Activated CD4-positive, alpha-beta T cell treated with anti-CD3 and anti-CD28 coated beads for 4 hours (primary cell): Measurements from ENCODE around the gene NTRK2.
"Not testable (repeated sequence)": the region's sequence is repeated elsewhere in the genome, so short reads cannot be mapped to it uniquely, and the experiment has no call there.

Source experiments
- DNase-seq, 2 donors: peaks; one replicate each; pipeline ENCODE4 v3.0.0-alpha.2; 2020

NTRK2 gene

DNA sequence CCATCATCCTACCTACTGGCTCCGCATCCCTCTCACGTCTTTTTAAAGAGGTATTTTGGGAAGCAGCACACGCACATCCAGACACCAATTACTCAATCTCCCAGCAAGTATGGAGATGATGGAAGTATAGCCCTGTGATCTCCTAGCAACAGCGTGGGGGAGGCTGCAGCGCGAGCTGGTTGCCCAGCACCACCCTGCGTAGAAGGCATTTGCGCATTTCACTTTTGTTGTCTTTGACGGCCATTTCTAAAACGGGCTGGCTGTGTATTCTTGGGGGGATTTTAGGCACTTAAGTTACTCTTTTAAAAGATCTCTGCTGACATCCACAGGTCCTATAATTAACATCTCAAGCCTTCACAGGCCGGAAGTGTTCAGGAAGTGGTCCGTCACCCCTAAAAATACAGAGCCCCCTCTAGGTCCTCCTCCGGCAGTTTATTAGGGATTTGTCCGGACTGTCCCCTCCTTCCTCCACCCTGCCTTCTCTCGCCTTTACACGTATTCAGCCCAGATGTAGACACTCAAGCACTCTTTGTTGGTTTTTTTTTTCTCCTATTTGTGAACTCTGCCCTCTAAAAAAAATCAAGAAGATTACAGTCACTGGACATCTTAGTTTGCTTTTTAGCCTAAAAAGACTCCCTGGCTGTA lies 371.4 kb downstream of the NTRK2 start:
- no peak for DNase-seq

DNA sequence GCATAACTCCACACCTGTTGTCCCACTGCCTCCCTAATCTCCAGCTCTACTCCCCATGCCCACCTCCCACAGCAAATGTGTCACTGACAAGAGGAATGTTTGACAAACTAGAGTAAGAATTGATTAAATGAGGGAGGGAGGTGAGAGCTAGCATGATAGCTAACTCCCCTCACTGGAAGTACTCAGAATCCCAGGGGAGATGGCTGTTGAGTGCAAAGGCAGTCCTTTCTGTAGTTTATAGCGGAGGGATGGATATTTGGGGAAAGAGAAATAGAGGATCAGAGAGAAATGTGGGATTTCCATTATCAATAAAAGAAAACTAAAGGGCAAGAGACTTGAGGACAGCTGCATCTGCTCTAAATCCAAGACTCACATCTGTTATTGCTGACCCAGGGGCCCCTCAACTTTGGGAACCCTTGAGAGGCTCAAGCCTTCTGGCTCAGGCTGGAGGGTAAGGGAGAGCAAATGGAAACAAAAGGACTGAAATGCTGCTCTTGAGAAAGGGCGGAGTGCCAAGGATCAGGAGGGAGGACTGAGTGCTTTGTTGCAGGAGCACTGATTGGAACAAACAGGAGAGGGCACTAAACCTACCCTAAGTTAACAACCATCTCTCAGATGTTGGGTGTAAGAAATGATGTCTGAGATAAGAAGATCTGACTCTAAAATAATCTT lies 372.1 kb downstream of the NTRK2 start:
- no peak for DNase-seq

DNA sequence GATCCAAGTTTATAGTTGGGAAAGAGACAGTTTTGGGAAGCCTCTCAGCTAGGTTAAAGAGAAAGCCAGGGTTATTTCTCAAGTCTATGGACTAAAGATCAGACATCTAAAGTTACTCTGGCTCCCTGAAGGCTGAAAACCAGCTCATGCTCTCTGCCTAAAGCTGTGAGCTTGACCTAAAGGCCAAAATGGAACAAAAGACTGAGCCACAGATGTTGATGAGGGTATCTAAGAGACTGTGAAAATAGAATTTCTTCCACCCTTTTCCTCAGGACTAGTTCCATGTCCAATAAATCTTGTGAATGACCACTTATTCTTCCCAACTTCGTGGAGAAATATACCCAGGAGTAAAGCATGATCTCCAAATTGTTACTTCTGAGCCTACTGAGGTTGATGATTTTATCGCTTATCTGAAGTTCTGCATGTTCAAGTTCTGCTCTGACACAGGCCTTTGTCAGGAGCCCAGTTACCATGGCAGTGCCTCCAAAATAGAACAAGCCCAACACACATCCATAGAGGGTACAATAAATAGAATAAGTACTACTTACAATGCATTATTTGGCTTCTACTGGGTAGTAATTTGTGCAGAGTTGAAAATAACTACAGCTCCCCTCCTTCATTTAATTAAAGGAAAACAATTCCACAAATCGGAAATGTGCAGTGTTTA lies 373.6 kb downstream of the NTRK2 start:
- DNase-seq: no peak

DNA sequence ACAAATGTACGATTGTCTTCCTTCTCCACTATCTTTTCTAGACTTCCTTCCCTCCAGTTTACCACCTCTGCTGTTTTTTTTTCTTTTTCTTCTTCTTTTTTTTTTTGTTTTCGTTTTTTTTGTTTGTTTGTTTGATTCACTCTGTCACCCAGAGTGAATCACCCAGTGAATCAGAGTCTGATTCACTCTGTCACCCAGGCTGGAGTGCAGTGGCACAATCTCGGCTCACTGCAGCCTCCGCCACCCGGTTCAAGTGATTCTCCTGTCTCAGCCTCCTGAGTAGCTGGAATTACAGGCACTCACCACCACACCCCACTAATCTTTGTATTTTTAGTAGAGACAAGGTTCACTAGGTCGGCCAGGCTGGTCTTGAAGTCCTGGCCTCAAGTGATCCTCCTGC lies 375.7 kb downstream of the NTRK2 start:
- no peak for DNase-seq

DNA sequence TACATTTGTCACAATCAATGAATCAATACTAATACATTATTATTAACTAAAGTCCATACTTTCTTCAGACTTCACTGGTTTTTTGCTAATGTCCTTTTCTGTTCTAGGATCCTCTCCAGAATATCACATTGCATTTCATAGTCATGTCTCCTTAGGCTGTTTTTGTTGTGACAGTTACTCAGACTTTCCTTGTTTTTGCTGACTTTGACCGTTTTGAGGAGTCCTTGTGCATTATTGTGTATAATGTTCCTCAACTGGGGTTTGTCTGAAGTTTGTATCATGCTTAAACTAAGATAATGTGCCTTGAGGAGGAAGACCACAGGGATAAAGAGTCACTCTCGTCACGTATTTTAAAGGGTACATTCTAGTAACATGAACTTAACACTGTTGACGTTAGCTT lies 376.9 kb downstream of the NTRK2 start:
- DNase-seq: no peak

DNA sequence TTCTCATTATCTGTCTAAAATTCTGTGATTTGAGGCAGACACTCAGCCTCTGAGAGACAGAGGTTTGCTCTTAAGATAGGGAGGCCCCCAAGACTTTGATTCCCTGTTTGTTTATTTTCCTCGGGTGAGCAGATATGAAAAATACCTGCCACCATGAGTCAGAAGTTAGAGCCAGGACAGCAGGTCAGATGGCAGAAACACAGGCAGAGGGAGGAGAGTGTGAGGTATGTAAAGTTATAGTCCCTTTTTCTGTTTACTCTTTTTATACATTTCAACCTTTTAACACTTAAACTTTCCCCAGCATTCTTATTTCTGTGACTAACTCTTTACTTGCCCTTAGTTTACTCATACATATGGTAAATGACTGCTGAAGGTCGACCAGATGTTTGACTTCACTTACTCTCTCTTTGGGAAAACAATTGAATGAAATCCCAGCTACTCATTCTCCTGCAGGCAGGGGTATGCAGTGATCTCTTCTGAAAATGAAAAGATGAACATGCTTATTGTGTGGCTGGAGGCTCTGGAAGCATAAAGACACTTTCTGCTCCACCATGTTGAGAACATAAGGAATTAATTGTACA lies 383.8 kb downstream of the NTRK2 start:
- no peak for DNase-seq

DNA sequence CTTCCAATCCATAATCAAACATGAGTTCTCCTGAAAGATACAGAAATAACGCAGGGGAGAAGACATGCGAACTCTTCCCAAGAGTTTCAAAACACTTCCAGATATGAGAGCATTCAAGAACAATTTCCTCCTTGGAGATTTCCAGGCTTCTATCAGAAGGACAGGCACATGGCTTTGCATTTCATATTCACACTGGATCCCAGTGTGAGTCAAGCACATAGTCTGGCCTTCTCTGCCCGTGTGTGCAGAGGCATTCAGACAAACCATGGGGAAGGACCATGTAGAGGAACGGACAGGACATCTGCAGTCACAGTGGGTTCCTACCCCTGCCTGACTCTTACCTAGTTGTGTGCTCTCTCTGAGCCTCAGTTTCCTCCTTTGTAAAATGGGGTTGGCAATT lies 384.5 kb downstream of the NTRK2 start:
- no peak for DNase-seq

DNA sequence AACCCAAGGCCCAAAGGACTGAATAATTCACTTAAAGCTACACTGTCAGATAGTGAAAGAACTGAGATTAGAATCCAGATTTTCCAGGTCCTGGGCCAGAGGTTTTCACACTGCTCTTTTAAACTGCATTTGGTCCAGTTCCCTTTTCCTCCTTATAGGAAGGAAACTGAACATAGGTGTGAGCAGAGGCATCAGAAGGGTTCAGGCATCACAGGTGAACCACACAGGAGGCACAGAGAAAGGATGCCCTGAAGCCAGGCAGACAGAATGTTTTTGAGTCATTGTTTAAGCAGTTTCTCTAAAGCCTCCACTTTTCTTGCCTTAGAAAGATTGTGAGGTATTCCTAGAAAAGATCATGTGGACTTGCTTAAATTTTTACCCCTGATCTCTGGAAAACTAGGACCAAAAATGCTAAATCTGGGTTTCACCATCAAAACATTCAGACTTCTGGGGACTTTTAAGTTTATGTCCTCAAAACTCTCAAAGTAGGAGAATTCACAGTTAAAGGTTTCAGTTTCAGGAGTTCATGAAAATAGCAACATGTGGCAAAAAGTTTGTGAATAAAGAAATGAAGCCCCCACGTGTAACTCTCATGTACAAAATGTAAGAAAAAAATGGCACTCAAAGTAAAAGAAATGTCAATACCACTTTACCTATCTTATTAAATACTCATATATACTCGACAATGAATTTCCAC lies 386.1 kb downstream of the NTRK2 start:
- no peak for DNase-seq

DNA sequence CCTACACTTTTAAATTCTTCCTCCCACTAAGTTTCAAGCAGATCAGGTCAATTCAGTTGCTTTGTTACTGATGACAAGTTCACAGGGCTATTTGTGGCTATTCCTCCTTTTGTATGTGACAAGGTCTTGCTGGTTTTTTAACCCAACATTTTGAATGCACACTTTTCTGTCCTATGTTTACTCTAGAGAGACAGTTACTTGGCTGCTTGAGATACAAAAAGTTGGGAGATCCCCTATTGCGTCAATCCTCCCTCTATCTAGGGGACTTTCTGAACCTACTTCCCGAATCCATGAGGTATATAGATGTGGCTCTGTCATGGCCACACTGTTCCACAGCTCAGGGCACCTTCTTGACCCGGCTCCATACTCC lies 386.7 kb downstream of the NTRK2 start:
- DNase-seq: no peak

DNA sequence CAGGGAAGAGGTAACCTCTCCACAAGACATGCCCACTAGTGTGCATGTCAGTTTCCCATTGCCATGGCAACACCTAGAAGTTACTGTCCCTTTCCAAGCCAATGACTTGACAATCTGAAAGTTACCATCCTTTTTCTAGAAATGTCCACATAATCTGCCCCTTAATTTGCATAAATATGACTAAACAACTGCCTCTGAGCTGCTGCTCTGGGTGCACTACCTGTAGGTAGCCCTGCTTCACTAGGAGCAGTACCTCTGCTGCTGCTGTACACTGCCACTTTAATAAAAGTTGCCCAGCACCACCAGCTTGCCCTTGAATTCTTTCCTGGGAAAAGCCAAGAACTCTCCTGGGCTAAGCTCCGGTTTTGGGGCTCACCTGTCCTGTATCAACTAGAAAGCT lies 392.4 kb downstream of the NTRK2 start:
- no peak for DNase-seq

DNA sequence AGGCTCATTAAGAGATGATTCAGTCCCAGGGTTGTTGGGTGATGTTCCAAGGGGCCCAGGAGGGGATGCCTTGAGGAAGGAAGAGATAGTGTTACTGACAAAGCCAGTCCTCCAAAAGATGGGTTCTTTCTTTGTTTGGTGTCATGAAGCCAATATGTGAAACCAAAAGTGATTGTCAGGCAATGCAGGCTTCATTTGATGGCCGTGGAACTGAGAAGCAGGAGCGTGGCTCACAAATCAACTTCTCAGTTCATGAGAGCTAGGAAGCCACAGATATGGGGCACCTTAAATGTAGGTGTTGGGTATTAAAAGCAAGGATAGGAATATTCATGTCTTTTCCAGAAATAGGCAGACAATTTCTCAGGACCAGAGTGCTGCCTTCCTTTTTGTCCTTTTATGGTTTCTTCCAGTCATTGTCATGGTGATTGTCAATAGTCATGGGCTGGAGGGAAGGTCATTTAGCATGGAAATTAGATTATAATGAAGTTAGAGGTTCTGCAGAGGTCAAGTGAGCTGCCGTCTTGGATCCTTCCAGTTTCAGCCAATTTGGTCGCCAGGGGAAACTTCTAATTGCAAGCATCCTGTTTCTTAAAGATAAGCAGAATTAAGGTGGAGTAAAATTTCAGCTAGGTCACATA lies 393.0 kb downstream of the NTRK2 start:
- no peak for DNase-seq

DNA sequence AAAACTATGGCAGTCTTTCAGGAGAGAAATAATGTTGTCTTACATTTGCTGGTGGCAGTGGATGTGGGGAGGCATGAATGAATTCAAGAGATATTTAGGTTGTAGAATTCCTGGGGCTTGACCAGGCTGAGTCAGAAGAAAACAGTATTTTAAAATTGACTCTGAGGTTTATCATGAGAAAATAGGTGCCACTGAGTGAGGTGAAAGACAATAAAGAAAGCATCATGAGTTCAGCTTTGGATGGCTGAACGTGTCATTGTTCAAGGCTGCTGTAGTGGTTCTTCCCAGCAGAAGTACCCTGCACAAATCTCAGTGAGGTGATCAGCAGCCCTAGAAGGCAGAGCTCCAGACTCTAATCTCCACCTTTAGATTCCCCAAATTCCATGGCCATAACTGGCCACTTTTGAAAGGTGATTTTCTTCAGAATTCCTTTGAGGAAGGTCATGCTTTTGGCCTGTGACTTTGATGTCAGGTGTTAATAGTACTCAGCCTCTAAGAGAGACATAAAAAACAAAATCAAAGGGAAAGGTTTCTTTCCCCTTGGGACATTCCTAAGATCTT lies 395.4 kb downstream of the NTRK2 start:
- no peak for DNase-seq

DNA sequence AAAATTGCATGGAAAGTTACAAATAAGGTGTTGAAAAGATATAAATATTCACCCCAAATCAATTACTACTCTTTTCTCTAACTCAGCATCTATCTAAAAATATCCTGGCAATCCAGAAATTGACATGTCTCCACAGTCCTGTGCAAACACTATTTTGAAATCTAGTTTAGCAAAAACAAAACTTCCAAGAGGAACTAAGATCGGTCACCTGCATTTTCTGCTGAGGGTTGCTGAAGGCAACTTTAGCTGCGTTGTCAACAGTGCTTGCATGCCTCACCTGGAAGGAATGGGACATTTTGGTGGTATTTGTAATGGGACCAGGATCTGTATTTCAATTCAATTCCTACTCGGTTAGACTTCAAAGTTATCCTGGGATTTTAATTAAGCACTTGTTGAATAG lies 398.3 kb downstream of the NTRK2 start:
- no peak for DNase-seq

DNA sequence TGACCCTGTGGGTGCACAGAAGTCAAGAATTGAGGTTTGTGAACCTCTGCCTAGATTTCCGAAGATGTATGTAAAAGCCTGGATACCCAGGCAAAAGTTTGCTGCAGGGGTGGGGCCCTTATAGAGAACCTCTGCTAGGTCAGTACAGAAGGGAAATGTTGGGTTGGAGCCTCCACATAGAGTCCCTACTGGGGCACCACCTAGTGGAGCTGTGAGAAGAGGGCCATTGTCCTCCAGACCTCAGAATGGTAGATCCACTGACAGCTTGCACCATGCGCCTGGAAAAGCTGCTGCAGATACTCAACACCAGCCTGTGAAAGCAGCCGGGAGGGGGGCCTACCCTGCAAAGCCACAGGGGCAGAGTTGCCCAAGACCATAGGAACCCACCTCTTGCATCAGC lies 399.9 kb downstream of the NTRK2 start:
- not testable (repeated sequence) for DNase-seq
